Suprapubic skin (tissue), 3 donors: ENCODE data around the gene KYAT1.

Experiments used
- POLR2A ChIP-seq, 2 donors: fragments of 450-650 bp; IDR thresholded peaks; one replicate each; pipeline ENCODE4 v1.6.1; 2017; ENCODE audit warnings: antibody characterized with exemption in 2 of 2, mild to moderate bottlenecking in 2 of 2, moderate library complexity in 2 of 2
- TF ChIP-seq, protein P1 (sequence below), 2 donors: fragments of 200-600 bp in 1 of 2; fragments of 450-650 bp in 1 of 2; sonication (generic) in 1 of 2; IDR thresholded peaks; one replicate each; pipeline ENCODE4 v1.5.1; 2016 to 2019; ENCODE audit warnings: antibody characterized with exemption in 2 of 2, mild to moderate bottlenecking in 1 of 2, moderate library complexity in 1 of 2

GRCh38 chr9:128788445-128788844, 93.3 kb downstream of the KYAT1 start:
- TF ChIP-seq, protein P1, sequence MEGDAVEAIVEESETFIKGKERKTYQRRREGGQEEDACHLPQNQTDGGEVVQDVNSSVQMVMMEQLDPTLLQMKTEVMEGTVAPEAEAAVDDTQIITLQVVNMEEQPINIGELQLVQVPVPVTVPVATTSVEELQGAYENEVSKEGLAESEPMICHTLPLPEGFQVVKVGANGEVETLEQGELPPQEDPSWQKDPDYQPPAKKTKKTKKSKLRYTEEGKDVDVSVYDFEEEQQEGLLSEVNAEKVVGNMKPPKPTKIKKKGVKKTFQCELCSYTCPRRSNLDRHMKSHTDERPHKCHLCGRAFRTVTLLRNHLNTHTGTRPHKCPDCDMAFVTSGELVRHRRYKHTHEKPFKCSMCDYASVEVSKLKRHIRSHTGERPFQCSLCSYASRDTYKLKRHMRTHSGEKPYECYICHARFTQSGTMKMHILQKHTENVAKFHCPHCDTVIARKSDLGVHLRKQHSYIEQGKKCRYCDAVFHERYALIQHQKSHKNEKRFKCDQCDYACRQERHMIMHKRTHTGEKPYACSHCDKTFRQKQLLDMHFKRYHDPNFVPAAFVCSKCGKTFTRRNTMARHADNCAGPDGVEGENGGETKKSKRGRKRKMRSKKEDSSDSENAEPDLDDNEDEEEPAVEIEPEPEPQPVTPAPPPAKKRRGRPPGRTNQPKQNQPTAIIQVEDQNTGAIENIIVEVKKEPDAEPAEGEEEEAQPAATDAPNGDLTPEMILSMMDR (IDR thresholded peaks at IDR 0.05), result no peak
- TF ChIP-seq POLR2A (IDR thresholded peaks at IDR 0.05), result no peak
